Prostate gland (tissue), 2 donors: ENCODE measurements around the gene HS3ST3B1.

ENCODE experiments used
- CTCF ChIP-seq, 4 experiments: fragments of 200-600 bp in 2 of 4; fragments of 450-650 bp in 2 of 4; sonication (generic) in 2 of 4; IDR thresholded peaks; 1 replicate in 3 of 4; 2 replicates in 1 of 4; pipeline ENCODE4 v1.5.1; 2016 to 2019; ENCODE audit warnings: antibody characterized with exemption in 4 of 4, mild to moderate bottlenecking in 2 of 4, moderate library complexity in 2 of 4
- POLR2AphosphoS5 ChIP-seq: sonication (generic); formaldehyde crosslinking; IDR thresholded peaks from one replicate; pipeline ENCODE4 v1.6.1; 2017; ENCODE audit warnings: antibody characterized with exemption

GRCh38 chr17:14373614-14374259 lies 72.9 kb downstream of the HS3ST3B1 start:
- TF ChIP-seq CTCF (IDR thresholded peaks at IDR 0.05), result no peak
- TF ChIP-seq POLR2AphosphoS5, result no peak
